Measurements from ENCODE around the gene HMGB2.

The HMGB2 gene

GRCh38 chr4:173334085-173334890, at the start of gene HMGB2:
HMGB2 (minus strand) TSS chr4:173334358; CDS start chr4:173333649, 709 bp downstream.
- Mint-ChIP-seq H3K27me3 (peaks cover 6% of the 10 kb centered on the region), H3K9me3 (no peaks in the 10 kb centered on the region), H3K4me3 (peak within 1 kb of the TSS; percentile 89), H3K4me1 (peaks cover 44% of the 10 kb centered on the region), H3K27ac (peak within 1 kb of the TSS; percentile 100), H3K36me3 (peaks cover 45% of the 10 kb centered on the region)
- peak; percentile 100 for DNase-seq
- CTCF ChIA-PET: interaction anchor here (0.7 to 4.3 kb wide), 4 partner anchors 15 to 41 kb away, joined by 3 to 44 read pairs (median 12); partner anchors contain the start of gene SAP30

DNA sequence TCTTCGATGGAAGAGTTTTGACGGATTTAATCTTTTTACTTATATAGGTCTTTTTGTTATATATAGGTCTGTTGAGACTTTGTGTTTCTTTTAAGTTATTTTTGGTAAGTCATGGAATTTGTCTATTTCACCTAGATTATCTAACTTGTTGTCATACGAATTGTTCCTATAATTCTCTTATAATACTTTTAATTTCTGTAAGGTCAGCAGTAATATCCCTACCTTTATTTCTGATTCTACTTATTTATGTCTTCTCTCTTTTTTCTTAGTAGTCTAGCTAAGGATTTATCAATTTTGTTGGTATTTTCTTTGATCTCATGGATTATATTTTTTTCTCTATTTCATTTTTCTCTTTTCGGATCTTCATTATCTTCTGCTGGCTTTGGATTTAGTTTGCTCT, 48.2 kb upstream of the HMGB2 start:
- Mint-ChIP-seq H3K4me3 (no peak overlapping the region), H3K9me3 (no peaks in the 10 kb centered on the region), H3K4me1 (no peaks in the 10 kb centered on the region), H3K27me3 (peaks cover 9% of the 10 kb centered on the region), H3K27ac (no peak overlapping the region), H3K36me3 (peaks cover 4% of the 10 kb centered on the region)
- CTCF ChIA-PET: interaction anchor here (1.4 kb wide), 1 partner anchor 34 kb away, joined by 3 read pairs; no protein-coding TSS in a partner anchor
- no peak for DNase-seq

GRCh38 chr4:173381610-173382009, 47.5 kb upstream of the HMGB2 start:
- H3K4me1 Mint-ChIP-seq: no peaks in the 10 kb centered on the region
- H3K9me3 Mint-ChIP-seq: no peaks in the 10 kb centered on the region
- DNase-seq: no peak
- H3K36me3 Mint-ChIP-seq: peaks cover 4% of the 10 kb centered on the region
- CTCF ChIA-PET: interaction anchor here (1.4 kb wide), 1 partner anchor 35 kb away, joined by 3 read pairs; no protein-coding TSS in a partner anchor
- no peak overlapping the region for H3K27ac Mint-ChIP-seq
- no peak overlapping the region for H3K4me3 Mint-ChIP-seq
- H3K27me3 Mint-ChIP-seq: peaks cover 4% of the 10 kb centered on the region

- Mint-ChIP-seq H3K27ac (no peak overlapping the region), H3K4me1 (no peaks in the 10 kb centered on the region), H3K27me3 (peaks cover 4% of the 10 kb centered on the region), H3K36me3 (peaks cover 7% of the 10 kb centered on the region), H3K9me3 (no peaks in the 10 kb centered on the region), H3K4me3 (no peak overlapping the region)
- no peak for DNase-seq
- CTCF ChIA-PET: no interaction called here
Observed at GRCh38 chr4:173380987-173381386, 46.8 kb upstream of the HMGB2 start.

GRCh38 chr4:173379929-173380328, 45.8 kb upstream of the HMGB2 start:
- Mint-ChIP-seq H3K9me3 (no peaks in the 10 kb centered on the region), H3K4me1 (no peaks in the 10 kb centered on the region), H3K27me3 (peaks cover 4% of the 10 kb centered on the region), H3K36me3 (peaks cover 9% of the 10 kb centered on the region), H3K27ac (no peak overlapping the region), H3K4me3 (no peak overlapping the region)
- DNase-seq: no peak
- CTCF ChIA-PET: no interaction called here

DNA sequence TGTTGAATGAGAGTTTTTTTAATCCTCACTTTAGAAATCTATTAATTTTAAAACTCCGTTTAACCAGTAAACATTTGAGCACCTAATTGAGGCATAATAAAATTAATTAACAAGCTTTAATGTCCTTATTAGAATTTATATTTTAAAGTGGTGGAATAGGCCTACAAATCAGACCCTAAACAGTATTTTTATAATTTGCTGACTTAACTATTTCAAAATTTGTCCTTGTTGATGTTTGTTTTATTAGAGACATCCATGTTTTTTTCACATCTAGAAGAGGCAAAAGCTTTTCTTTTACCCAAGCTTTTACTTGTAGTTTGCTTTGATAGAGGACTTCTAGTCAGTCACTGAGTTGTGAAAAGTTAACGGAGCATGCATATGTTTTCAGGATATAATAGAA, 40.4 kb upstream of the HMGB2 start:
- CTCF ChIA-PET: interaction anchor here (0.8 to 1.3 kb wide), 3 partner anchors 40 to 73 kb away, joined by 3 to 4 read pairs (median 3); no protein-coding TSS in a partner anchor
- Mint-ChIP-seq H3K4me1 (peaks cover 17% of the 10 kb centered on the region), H3K36me3 (peaks cover 20% of the 10 kb centered on the region)

DNA sequence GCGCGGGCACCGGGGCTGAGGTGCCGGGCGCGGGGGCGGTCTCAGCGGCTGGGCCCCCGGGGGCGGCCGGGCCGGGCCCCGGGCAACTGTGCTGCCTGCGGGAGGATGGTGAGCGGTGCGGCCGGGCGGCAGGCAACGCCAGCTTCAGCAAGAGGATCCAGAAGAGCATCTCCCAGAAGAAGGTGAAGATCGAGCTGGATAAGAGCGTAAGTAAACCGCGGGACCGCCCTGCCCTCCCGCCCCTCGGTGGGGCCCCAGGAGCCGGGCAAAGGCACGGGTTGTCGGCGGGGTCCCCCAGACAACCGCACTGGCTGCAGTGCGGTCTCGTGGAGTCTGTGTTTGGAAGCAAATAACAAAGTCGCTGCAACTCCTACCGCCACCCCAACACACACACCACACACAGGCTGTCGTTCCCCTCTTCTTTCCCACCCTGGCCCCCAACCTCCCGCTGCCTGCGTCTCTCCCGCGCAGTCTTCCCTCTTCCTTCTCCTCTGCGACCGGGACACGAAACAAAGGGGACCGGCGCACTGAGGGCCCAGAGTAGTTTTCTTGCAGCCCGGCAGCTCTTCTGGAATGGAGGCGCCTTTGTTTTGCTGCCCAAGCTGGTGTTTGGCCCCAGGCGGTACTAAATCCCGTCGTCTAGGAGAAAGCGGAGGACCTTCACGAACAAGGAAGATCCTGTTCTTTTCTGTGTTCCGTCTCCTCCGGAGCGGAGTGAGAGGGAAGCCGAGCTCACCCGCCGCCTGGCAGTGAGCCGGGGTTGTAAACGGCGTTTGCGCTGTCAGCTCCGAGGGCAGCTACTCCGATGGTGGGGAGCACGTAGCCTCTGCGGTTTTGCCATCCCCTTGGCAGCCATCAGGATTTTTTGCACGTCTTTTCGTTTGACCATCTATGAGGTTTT, 37.4 kb upstream of the HMGB2 start:
- H3K27me3 Mint-ChIP-seq: peaks cover 16% of the 10 kb centered on the region
- CTCF ChIA-PET: interaction anchor here (1.0 to 6.9 kb wide), 6 partner anchors 33 to 70 kb away, joined by 3 to 44 read pairs (median 6); partner anchors contain the start of gene HMGB2
- H3K4me3 Mint-ChIP-seq: peak overlapping the region; percentile 98
- peak; percentile 59 for DNase-seq
- H3K36me3 Mint-ChIP-seq: peaks cover 27% of the 10 kb centered on the region
- peak overlapping the region; percentile 91 for H3K27ac Mint-ChIP-seq
- peaks cover 42% of the 10 kb centered on the region for H3K4me1 Mint-ChIP-seq
- no peaks in the 10 kb centered on the region for H3K9me3 Mint-ChIP-seq

More for the DNA sequence above, 40.4 kb upstream of the HMGB2 start:
- H3K27me3 Mint-ChIP-seq: peaks cover 16% of the 10 kb centered on the region
- no peaks in the 10 kb centered on the region for H3K9me3 Mint-ChIP-seq
- H3K4me3 Mint-ChIP-seq: no peak overlapping the region
- no peak overlapping the region for H3K27ac Mint-ChIP-seq
- DNase-seq: no peak

GRCh38 chr4:173370477-173371291, 36.5 kb upstream of the HMGB2 start, which contains the start of gene SAP30:
SAP30 (plus strand) TSS chr4:173370954; CDS start chr4:173371183, 229 bp downstream.
- DNase-seq: peak; percentile 98
- peaks cover 16% of the 10 kb centered on the region for H3K27me3 Mint-ChIP-seq
- H3K27ac Mint-ChIP-seq: peak within 1 kb of the TSS; percentile 99
- CTCF ChIA-PET: interaction anchor here (1.0 to 6.9 kb wide), 3 partner anchors 32 to 52 kb away, joined by 3 to 44 read pairs (median 14); partner anchors contain the start of gene HMGB2
- peaks cover 51% of the 10 kb centered on the region for H3K4me1 Mint-ChIP-seq
- H3K9me3 Mint-ChIP-seq: no peaks in the 10 kb centered on the region
- peak within 1 kb of the TSS; percentile 100 for H3K4me3 Mint-ChIP-seq
- peaks cover 26% of the 10 kb centered on the region for H3K36me3 Mint-ChIP-seq

DNA sequence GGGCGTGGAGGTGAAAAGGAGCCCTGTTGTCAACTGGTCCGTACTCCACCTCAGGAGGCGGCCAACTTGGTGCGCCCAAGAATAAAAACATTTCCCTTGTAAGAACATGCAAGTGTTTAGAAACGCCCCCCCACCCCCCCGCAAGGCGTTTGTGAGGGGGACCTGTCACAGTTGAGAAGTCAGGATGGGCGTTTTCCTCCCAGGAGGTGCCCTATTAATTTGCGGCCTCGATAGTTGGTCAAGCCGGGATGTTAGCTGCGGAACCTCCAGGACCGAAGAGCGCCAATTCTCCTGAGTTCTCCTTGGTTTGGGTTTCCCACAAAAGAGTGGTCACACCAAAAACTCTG, 35.9 kb upstream of the HMGB2 start:
- DNase-seq: peak; percentile 76
- H3K36me3 Mint-ChIP-seq: peaks cover 27% of the 10 kb centered on the region
- CTCF ChIA-PET: interaction anchor here (1.0 to 6.9 kb wide), 3 partner anchors 31 to 51 kb away, joined by 3 to 44 read pairs (median 14); partner anchors contain the start of gene HMGB2
- H3K9me3 Mint-ChIP-seq: no peaks in the 10 kb centered on the region
- H3K4me3 Mint-ChIP-seq: peak overlapping the region; percentile 100
- H3K27ac Mint-ChIP-seq: peak overlapping the region; percentile 99
- peaks cover 16% of the 10 kb centered on the region for H3K27me3 Mint-ChIP-seq
- peaks cover 57% of the 10 kb centered on the region for H3K4me1 Mint-ChIP-seq

DNA sequence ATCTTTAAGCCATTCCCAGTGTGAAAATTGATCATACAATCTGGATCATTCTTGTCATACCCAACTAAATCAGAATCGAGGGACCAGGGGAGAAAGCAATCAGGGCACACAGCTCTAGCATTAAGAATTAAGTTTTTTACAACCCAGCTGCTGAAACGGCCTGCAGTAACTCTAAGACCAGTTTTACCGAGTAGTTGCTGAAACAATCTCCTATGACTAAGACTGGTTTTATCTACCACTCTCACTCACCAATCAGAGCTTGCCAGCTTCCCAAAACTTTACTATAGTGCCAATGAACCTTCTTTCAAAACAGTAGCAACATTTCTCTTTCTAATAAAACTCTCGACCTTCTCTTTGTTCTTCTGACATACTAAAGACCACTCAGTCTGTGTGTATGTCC, 33.8 kb upstream of the HMGB2 start:
- H3K4me1 Mint-ChIP-seq: peaks cover 48% of the 10 kb centered on the region
- H3K4me3 Mint-ChIP-seq: peak overlapping the region; percentile 100
- DNase-seq: no peak

DNA sequence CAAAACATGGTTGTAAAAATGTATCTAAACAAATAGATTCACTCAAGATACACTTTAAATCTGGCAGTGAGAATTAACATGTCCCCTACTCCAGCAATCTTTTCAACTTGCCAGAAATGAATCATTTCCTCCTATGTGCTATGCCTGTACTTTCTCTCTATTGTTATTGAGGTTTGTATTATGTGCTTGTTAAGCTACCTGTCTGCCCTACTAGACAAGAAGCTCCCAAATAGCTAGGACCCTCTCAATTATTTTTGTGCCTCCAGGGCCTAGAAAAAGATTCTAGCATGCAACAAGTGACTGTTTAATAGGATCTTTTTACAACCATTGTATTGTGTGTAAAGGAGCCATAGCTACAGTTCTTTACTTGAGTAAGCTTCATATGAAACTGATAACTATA, 33.1 kb upstream of the HMGB2 start:
- CTCF ChIA-PET: interaction anchor here (1.2 to 6.9 kb wide), 2 partner anchors 33 to 53 kb away, joined by 3 to 44 read pairs; partner anchors contain the start of gene HMGB2
- Mint-ChIP-seq H3K27me3 (peaks cover 13% of the 10 kb centered on the region), H3K4me1 (peaks cover 44% of the 10 kb centered on the region), H3K4me3 (peak overlapping the region; percentile 48), H3K9me3 (no peaks in the 10 kb centered on the region), H3K27ac (peak overlapping the region; percentile 68), H3K36me3 (peaks cover 26% of the 10 kb centered on the region)
- no peak for DNase-seq

More for the DNA sequence above, 33.8 kb upstream of the HMGB2 start:
- H3K27me3 Mint-ChIP-seq: peaks cover 13% of the 10 kb centered on the region
- H3K9me3 Mint-ChIP-seq: no peaks in the 10 kb centered on the region
- peak overlapping the region; percentile 84 for H3K27ac Mint-ChIP-seq
- CTCF ChIA-PET: interaction anchor here (1.2 to 6.9 kb wide), 3 partner anchors 34 to 53 kb away, joined by 3 to 44 read pairs (median 4); partner anchors contain the start of gene HMGB2
- H3K36me3 Mint-ChIP-seq: peaks cover 27% of the 10 kb centered on the region

GRCh38 chr4:173365359-173365996, 31.3 kb upstream of the HMGB2 start:
- peak overlapping the region; percentile 68 for H3K27ac Mint-ChIP-seq
- DNase-seq: peak; percentile 53
- H3K9me3 Mint-ChIP-seq: no peaks in the 10 kb centered on the region
- H3K4me3 Mint-ChIP-seq: no peak overlapping the region
- peaks cover 4% of the 10 kb centered on the region for H3K27me3 Mint-ChIP-seq
- H3K36me3 Mint-ChIP-seq: peaks cover 24% of the 10 kb centered on the region
- peaks cover 47% of the 10 kb centered on the region for H3K4me1 Mint-ChIP-seq
- CTCF ChIA-PET: interaction anchor here (1.2 to 1.6 kb wide), 3 partner anchors 9 to 64 kb away, joined by 3 read pairs; no protein-coding TSS in a partner anchor

DNA sequence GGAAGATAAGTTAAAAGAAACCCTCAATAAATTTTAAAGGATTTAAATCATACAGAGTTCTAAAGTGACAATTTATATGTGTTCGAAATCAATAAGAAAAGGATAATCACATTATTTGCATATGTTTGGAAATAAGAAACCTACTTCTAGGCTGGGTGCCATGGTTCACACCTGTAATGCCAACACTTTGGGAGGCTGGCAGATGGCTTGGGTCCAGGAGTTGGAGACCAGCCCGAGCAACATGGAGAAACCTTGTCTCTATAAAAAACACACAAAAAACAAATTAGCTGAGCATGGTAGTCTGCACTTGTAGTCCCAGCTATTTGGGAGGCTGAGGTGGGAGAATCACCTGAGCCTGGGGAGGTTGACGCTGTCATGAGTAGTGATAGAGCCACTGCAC, 28.5 kb upstream of the HMGB2 start:
- Mint-ChIP-seq H3K4me3 (no peak overlapping the region), H3K27me3 (peaks cover 15% of the 10 kb centered on the region), H3K27ac (no peak overlapping the region), H3K4me1 (peaks cover 31% of the 10 kb centered on the region), H3K36me3 (peaks cover 19% of the 10 kb centered on the region), H3K9me3 (no peaks in the 10 kb centered on the region)
- DNase-seq: no peak
- CTCF ChIA-PET: no interaction called here

All from activated naive CD4-positive, alpha-beta T cell treated with anti-CD3 and anti-CD28 coated beads, Interleukin-2, amount 10 ng/mL, durations not matched to agents 7 days and 5 days (primary cell).